HG03135 (cell line): ENCODE results near the gene GRM1.

Source experiments
- ATAC-seq: cut with Tn5 transposase; IDR thresholded peaks from one replicate; pipeline ENCODE4 v1.9.1; 2021; ENCODE audit warnings: mild to moderate bottlenecking, moderate library complexity; ENCODE audit not compliant: unreplicated experiment

Gene GRM1

DNA sequence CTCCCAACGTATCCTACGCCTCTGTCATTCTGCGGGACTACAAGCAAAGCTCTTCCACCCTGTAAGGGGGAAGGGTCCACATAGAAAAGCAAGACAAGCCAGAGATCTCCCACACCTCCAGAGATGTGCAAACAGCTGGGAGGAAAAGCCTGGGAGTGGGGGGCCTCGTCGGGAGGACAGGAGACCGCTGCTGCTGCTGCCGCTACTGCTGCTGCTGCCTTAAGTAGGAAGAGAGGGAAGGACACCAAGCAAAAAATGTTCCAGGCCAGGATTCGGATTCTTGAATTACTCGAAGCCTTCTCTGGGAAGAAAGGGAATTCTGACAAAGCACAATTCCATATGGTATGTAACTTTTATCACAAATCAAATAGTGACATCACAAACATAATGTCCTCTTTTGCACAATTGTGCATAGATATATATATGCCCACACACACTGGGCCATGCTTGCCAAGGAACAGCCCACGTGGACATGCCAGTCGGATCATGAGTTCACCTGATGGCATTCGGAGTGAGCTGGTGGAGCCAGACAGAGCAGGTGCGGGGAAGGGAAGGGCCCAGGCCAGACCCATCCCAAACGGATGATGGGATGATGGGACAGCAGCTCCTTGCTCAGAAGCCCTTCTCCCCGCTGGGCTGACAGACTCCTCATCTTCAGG lies 406.0 kb downstream of the GRM1 start:
- no peak for ATAC-seq

DNA sequence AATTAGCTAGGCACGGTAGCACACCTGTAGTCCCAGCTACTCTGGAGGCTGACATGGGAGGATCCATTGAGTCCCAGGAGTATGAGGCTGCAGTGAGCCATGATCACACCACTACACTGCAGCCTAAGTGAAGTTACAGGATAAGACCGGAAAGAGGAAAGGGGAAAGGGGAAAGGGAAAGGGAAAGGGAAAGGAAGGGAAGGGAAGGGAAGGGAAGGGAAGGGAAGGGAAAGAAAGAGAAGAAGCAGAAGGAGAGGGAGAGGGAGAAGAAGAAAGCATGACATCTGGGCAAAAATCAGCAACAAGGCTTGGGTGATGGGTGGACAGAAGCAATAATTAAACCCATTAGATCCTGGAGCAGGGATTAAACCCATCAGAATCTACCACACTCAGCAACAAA lies 413.0 kb downstream of the GRM1 start:
- no peak for ATAC-seq

- ATAC-seq, result no peak
Measured at GRCh38 chr6:146444189-146444588, 415.3 kb downstream of the GRM1 start.

DNA sequence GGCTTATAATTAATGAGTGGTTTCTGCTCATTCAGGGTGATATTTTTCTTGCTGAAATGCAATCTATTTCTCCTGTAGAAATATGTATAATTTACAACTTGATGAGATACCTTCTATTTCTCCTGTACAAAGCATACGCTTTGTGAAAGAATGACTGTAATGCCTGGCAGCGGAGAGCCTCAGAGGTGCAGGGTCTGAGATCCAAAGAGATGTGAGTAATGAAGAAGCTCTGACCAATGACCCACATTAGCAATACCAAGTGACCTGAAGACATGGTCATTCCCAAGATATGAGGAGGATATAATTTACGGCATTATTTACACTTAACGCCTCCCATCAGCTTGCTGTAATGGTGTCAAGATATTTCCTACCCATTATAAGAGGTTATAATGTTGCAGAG lies 416.4 kb downstream of the GRM1 start:
- ATAC-seq, result no peak

DNA sequence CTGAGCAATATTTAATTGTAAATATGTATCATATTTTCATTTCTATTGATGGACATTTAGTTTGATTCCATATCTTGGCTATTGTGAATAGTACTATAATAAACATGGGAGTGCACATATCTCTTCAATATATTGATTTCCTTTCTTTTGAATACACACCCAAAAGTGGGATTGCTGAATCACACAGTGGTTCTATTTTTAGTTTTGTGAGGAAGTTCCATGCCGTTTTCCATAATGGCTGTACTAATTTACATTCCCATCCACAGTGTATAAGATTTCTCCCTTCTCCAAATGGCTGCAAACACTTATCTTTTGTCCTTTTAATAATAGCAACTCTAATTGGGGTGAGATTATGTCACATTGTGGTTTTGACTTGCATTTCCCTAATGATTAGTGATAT lies 428.0 kb downstream of the GRM1 start:
- ATAC-seq, result no peak

- no peak for ATAC-seq
Measured at GRCh38 chr6:146460941-146461340, 432.1 kb downstream of the GRM1 start.

- no peak for ATAC-seq
Measured at GRCh38 chr6:146470091-146470770, 441.4 kb downstream of the GRM1 start.

- ATAC-seq, result no peak
Measured at GRCh38 chr6:146472918-146473317, 444.1 kb downstream of the GRM1 start.

DNA sequence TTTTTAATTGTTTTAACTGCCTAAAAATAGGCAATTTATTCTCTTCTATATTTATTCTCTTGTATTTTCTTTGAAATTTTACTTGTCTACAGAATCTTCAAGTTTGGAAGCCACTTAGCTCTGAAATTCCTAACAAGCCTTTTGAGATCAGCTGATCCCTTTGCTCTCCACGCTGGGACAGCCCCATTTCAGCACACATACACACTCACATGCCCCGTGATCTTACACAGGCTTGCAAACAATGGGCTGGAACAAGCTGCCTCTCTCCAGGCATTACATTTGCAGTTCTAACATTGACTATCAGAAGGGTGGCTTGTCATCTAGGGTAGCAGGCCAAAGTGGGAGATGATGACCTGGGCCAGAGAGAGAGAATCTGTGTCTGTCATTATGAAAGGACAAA lies 452.7 kb downstream of the GRM1 start:
- no peak for ATAC-seq

DNA sequence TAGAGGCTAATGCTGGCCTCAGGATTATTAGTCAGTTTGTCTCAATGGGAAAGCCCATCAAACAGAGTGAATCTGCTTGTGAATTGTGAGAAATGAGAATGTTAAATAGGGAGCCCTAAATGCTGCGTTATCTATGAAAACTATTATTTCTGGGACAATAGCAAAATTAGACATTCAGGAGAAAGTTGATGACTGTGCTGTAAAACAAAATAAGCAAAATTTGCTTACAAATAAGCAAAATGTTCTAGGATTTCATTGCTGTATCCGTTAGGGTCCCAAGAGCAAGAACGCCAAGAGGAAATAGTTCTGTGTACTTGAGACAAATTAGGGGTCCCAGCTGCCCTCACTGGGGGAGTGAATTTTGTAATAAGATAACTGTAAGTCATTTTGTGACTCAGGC lies 455.5 kb downstream of the GRM1 start:
- ATAC-seq, result no peak
